Measurements from ENCODE around the gene ZBTB40.

Gene ZBTB40

DNA sequence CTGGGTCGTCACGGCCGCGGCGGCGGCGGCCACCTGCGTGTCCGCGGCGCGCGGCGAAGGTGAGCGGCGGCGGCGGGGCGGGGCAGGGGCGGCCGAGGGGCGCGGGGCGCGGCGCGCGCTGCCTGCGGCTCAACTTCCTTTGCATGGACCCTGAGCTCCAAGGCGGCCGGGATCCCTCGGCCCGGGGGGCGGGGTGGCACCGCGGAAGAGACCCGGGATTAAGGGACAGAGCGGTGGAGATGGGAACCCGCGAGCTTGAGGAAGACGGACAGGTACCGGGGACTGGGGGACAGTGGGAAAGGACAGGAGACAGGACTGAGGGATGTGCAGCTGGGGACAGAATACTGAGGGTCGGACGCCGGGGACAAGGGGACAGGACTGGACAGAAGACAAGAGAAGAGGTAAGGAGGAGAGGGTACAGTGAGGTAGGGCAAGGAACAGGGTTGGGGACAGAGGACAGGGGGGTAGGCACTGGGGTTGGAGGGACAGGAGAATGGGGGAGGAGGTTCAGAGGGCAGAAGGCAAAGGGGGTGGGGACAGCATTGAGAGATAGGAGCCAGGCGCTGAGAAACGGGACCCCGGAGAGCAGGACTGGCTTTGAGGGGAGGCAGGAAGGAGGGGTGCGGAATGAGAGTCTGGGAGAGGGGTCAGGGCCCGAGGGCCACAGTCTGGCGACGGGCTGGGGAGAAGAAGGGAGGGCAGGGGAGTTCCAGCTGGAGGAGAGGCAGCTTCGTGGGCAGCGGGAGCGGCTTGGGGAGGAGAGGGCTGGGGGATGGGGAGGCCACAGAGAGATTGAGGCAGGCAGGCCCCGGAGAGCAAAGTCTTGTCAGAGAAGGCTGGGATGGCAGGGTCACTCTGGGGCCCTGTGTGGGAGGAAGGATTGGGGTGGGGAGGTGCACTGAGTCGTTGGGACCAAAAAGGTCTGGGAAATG is 112.3 kb downstream of the ZBTB40 start:
- Mint-ChIP-seq H3K36me3 (ENCODE audit: low read depth) (no peaks in the 10 kb centered on the region), H3K9me3 (no peaks in the 10 kb centered on the region), H3K27ac (no peak overlapping the region), H3K4me1 (ENCODE audit: low read depth) (no peaks in the 10 kb centered on the region), H3K4me3 (no peak overlapping the region), H3K27me3 (peaks cover 76% of the 10 kb centered on the region)
- intact Hi-C loops (cut with micrococcal nuclease): no loop called here

DNA sequence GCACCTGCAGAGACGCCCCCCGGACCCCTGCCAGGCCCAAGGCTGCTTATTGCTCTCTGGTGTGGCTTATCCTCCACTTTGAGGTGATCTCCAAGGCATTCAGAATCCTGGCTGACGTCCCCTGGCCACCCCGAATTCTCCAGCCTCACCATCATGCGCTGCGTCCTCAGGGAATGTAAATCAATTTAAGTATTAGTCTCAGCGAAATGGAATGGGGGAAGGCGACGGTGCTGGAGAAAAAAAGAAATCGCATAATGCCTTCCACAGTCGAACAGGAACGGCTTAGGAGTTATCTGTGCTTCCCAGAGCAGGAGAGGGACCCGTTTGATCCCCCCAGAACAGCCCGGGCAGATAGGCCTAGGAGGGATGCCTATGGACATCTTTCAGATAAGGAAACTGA is 114.5 kb downstream of the ZBTB40 start:
- Mint-ChIP-seq H3K9me3 (no peaks in the 10 kb centered on the region), H3K27me3 (peaks cover 56% of the 10 kb centered on the region), H3K4me3 (no peak overlapping the region), H3K4me1 (ENCODE audit: low read depth) (no peaks in the 10 kb centered on the region), H3K36me3 (ENCODE audit: low read depth) (no peaks in the 10 kb centered on the region), H3K27ac (no peak overlapping the region)
- intact Hi-C loops (cut with micrococcal nuclease): no loop called here

DNA sequence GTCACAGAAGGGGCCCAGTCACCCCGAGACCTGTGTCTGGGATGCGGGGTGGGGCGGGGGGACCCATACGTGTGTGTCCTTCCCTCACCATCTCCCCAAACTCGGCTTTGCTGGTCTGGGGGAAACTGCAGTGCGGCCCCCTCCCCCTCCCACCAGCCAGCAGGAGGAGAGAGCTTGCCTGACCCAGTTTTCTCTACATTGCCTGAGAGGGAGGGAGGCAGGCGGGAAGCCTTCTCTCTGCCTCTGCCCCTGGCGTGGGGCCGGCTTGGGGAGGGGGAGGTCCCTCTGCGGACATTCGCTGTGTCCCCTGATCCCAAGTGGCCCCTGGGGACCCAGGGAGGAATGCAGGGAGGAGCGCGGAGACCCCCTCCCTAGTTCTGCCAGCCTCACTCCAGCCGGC is 115.5 kb downstream of the ZBTB40 start:
- intact Hi-C loops (cut with micrococcal nuclease): no loop called here
- no peak overlapping the region for H3K27ac Mint-ChIP-seq

DNA sequence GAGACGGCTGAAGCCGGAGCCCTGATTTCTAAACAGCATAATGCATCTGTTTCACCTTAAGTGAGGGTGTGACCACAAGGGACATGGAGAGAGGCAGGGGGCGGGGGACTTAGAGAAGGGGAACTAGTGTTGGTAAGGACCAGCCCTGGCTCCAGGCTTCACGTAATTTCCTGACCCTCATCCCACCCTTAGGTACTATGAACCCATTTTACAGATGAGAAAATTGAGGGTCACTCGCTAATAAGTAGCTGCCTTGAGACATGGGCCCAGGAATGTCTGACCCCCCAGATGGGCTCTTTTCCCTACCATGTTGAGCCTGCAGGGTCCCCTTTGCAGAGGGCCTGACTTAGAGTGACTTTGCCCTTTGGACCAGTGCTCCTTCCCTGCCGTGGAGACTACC is 116.3 kb downstream of the ZBTB40 start:
- Mint-ChIP-seq H3K9me3 (no peaks in the 10 kb centered on the region), H3K27me3 (peaks cover 43% of the 10 kb centered on the region), H3K4me1 (ENCODE audit: low read depth) (no peaks in the 10 kb centered on the region), H3K36me3 (ENCODE audit: low read depth) (no peaks in the 10 kb centered on the region), H3K4me3 (no peak overlapping the region), H3K27ac (no peak overlapping the region)
- intact Hi-C loops (cut with micrococcal nuclease): no loop called here

More for the DNA sequence above, 115.5 kb downstream of the ZBTB40 start:
- H3K4me1 Mint-ChIP-seq (ENCODE audit: low read depth): no peaks in the 10 kb centered on the region
- no peaks in the 10 kb centered on the region for H3K9me3 Mint-ChIP-seq
- H3K4me3 Mint-ChIP-seq: no peak overlapping the region
- H3K36me3 Mint-ChIP-seq (ENCODE audit: low read depth): no peaks in the 10 kb centered on the region
- H3K27me3 Mint-ChIP-seq: peaks cover 45% of the 10 kb centered on the region

DNA sequence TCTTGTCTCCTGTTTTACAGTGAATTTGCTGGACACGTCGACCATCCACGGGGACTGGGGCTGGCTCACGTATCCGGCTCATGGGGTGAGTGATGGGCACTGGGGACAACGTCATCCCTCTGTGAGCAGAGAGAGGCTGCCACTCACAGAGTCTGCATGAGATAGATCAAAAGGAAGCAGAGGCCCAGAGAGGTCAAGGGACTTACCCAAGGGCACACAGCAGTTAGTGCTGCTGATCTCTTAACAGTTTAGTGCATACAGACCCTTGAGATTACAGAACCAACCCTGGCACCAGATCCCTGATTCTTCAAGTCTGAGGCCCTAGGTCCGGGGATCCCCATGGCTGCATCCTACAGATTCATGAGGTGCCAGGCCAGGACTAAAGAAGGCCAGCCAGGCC is 117.6 kb downstream of the ZBTB40 start:
- H3K27me3 Mint-ChIP-seq: peaks cover 37% of the 10 kb centered on the region
- H3K4me1 Mint-ChIP-seq (ENCODE audit: low read depth): no peaks in the 10 kb centered on the region
- no peak overlapping the region for H3K27ac Mint-ChIP-seq
- intact Hi-C loops (cut with micrococcal nuclease): no loop called here
- H3K4me3 Mint-ChIP-seq: no peak overlapping the region
- H3K36me3 Mint-ChIP-seq (ENCODE audit: low read depth): no peaks in the 10 kb centered on the region
- no peaks in the 10 kb centered on the region for H3K9me3 Mint-ChIP-seq

DNA sequence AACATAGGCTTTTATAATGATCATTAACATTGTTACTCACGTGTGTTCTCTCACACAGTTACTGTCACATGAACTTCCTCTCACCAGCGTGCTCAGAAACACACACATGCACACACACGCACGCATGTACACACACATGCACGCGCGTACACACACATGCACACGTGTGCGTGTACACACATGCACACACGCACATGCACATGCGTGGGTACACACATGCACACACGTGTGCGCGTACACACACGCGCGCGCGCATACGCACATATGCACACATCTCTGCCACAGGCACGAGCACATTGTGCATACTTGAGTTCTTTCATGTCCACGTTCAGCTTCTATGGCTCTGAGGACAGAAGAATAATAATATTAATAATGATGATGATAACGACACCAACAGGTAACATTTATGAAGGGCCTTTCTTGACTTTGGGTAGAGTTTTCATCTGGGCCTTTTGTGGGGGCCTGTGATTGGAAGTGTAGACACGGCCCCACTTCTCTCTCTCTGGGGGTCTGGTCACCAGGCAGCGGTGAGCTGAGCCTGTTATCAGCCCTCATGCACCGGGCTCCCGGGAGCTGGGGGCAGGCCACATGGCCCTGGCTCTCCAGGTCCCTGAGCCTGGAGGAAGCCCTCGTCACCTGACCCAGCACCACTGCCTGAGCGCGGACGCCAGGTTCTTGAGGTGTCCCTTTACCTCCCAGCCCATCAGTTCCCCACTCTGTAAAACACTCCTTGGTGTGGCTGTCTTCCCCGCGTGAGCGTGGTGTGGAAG is 118.7 kb downstream of the ZBTB40 start:
- intact Hi-C loops (cut with micrococcal nuclease): no loop called here
- Mint-ChIP-seq H3K9me3 (no peaks in the 10 kb centered on the region), H3K27ac (no peak overlapping the region), H3K27me3 (peaks cover 28% of the 10 kb centered on the region), H3K4me3 (no peak overlapping the region), H3K4me1 (ENCODE audit: low read depth) (no peaks in the 10 kb centered on the region), H3K36me3 (ENCODE audit: low read depth) (no peaks in the 10 kb centered on the region)

DNA sequence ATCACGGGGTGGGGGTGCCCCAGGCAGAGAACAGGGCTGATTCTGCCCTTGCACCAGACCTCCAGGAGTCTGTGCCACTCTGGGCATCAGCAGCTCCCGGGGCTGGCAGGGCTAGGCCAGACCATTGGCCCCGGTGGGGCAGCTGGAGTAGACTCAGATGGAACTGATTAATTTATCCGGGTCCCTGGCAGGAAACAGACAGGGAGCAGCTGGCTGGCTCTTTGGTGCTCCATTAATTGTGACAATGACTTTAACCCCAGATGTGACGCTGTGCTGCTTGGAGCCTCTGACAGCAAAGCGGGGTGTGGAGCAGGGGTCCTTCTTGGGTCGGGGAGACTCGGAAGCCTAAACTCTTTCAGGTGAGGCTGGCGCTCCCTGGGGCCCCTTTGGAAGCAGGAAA is 121.2 kb downstream of the ZBTB40 start:
- Mint-ChIP-seq H3K4me3 (no peak overlapping the region), H3K36me3 (ENCODE audit: low read depth) (no peaks in the 10 kb centered on the region), H3K9me3 (peaks cover 7% of the 10 kb centered on the region), H3K27me3 (peaks cover 9% of the 10 kb centered on the region), H3K4me1 (ENCODE audit: low read depth) (peaks cover 5% of the 10 kb centered on the region), H3K27ac (no peak overlapping the region)
- intact Hi-C loops (cut with micrococcal nuclease): no loop called here

DNA sequence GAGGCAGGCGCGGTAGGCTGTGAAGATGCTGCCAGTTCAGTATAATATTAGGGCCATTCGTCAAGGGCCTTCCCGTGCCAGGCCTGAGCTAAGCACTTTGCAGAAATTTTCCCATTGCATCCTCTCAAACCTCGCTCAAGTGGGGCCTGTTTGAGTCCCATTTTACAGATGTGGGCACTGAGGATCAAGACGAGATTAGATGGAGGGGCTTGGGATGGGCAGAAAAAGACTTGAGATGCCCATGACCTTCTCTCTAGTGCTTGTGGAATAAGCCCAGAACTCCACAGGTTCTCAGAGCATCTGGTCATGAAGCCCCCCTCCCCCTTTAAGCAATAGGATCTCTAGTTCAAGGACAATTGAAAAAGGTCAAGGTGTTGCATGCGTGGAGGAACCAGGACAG is 121.6 kb downstream of the ZBTB40 start:
- H3K4me3 Mint-ChIP-seq: no peak overlapping the region
- no peaks in the 10 kb centered on the region for H3K36me3 Mint-ChIP-seq (ENCODE audit: low read depth)
- no peak overlapping the region for H3K27ac Mint-ChIP-seq
- peaks cover 11% of the 10 kb centered on the region for H3K9me3 Mint-ChIP-seq
- peaks cover 9% of the 10 kb centered on the region for H3K27me3 Mint-ChIP-seq
- intact Hi-C loops (cut with micrococcal nuclease): no loop called here
- peaks cover 5% of the 10 kb centered on the region for H3K4me1 Mint-ChIP-seq (ENCODE audit: low read depth)

DNA sequence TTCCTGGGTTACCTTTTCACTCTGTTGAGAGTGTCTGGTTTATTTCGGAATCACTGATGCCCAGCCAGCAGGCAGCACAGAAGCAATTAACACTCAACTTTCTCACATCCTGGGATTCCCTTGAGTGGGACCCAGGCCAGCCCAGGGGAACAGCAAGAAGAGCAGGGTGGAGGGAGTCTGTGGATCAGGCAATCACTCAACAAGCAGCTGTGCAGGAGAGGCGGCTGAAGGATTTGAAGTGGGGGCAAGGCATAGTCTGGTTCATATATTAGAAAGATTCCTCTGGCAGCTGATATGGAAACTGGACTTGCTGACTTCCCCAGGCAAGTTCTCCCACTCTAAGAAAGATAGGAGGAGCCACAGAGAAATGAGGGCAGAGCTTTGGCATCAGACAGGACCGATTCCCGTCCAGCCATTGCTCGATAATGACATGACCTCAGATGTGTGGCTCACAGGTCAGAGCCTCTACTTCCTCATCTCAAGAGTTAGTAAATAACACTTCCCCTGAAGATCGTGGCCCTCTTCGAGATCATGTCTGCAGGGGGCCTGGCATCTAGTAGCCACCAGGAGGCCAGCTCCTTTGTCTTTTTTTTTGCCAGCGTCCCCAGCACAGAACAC is 124.0 kb downstream of the ZBTB40 start:
- H3K9me3 Mint-ChIP-seq: peaks cover 11% of the 10 kb centered on the region
- H3K27ac Mint-ChIP-seq: no peak overlapping the region
- H3K36me3 Mint-ChIP-seq (ENCODE audit: low read depth): no peaks in the 10 kb centered on the region
- H3K4me1 Mint-ChIP-seq (ENCODE audit: low read depth): peaks cover 5% of the 10 kb centered on the region
- no peak overlapping the region for H3K4me3 Mint-ChIP-seq
- intact Hi-C loops (cut with micrococcal nuclease): no loop called here
- peaks cover 9% of the 10 kb centered on the region for H3K27me3 Mint-ChIP-seq

DNA sequence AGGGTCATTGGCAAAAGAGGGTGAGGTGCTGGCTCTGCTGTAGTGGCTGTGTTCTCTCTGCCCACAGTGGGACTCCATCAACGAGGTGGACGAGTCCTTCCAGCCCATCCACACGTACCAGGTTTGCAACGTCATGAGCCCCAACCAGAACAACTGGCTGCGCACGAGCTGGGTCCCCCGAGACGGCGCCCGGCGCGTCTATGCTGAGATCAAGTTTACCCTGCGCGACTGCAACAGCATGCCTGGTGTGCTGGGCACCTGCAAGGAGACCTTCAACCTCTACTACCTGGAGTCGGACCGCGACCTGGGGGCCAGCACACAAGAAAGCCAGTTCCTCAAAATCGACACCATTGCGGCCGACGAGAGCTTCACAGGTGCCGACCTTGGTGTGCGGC is 124.5 kb downstream of the ZBTB40 start:
- no peak overlapping the region for H3K4me3 Mint-ChIP-seq
- intact Hi-C loops (cut with micrococcal nuclease): no loop called here

DNA sequence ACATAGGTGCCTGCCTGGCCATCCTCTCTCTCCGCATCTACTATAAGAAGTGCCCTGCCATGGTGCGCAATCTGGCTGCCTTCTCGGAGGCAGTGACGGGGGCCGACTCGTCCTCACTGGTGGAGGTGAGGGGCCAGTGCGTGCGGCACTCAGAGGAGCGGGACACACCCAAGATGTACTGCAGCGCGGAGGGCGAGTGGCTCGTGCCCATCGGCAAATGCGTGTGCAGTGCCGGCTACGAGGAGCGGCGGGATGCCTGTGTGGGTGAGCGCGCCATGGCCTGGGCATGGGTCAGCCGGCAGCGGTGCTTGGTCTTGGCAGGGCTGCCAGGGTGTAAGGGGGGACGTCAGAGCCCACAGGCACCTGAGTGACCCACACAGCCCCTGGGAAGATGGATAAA is 125.0 kb downstream of the ZBTB40 start:
- intact Hi-C loops (cut with micrococcal nuclease): no loop called here
- Mint-ChIP-seq H3K4me3 (no peak overlapping the region), H3K27me3 (peaks cover 14% of the 10 kb centered on the region), H3K27ac (no peak overlapping the region), H3K4me1 (ENCODE audit: low read depth) (peaks cover 5% of the 10 kb centered on the region), H3K9me3 (peaks cover 11% of the 10 kb centered on the region), H3K36me3 (ENCODE audit: low read depth) (no peaks in the 10 kb centered on the region)

More for the DNA sequence above, 124.5 kb downstream of the ZBTB40 start:
- no peaks in the 10 kb centered on the region for H3K36me3 Mint-ChIP-seq (ENCODE audit: low read depth)
- H3K9me3 Mint-ChIP-seq: peaks cover 11% of the 10 kb centered on the region
- peaks cover 5% of the 10 kb centered on the region for H3K4me1 Mint-ChIP-seq (ENCODE audit: low read depth)
- H3K27me3 Mint-ChIP-seq: peaks cover 11% of the 10 kb centered on the region
- no peak overlapping the region for H3K27ac Mint-ChIP-seq

DNA sequence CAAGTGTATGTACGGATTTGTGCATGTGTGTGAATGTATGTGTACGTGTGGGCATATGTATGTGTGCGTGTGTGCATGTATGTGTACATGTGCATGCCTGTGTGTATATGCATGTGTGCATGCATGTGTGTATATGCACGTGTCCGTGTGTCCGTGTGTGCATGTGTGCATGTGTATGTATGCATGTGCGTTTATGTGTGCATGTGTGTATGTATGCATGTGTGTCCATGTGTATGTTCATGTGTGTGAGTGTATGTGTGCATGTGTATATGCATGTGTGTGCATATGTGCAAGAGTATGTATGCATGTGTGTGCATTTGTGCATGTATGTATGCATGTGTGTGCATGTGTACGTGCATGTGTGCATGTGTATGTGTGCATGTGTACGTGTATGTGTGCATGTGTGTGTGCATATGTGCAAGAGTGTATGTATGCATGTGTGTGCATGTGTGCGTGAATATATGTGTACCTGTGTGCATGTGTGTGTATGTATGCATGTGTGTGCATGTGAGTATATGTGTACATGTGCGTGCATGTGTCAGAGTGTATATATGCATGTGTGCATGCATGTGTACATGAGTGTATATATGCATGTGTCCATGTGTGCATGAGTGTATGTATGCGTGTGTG is 127.2 kb downstream of the ZBTB40 start:
- Mint-ChIP-seq H3K9me3 (peaks cover 11% of the 10 kb centered on the region), H3K36me3 (ENCODE audit: low read depth) (no peaks in the 10 kb centered on the region), H3K4me1 (ENCODE audit: low read depth) (peaks cover 5% of the 10 kb centered on the region), H3K4me3 (no peak overlapping the region), H3K27ac (no peak overlapping the region), H3K27me3 (peaks cover 8% of the 10 kb centered on the region)
- intact Hi-C loops (cut with micrococcal nuclease): no loop called here

DNA sequence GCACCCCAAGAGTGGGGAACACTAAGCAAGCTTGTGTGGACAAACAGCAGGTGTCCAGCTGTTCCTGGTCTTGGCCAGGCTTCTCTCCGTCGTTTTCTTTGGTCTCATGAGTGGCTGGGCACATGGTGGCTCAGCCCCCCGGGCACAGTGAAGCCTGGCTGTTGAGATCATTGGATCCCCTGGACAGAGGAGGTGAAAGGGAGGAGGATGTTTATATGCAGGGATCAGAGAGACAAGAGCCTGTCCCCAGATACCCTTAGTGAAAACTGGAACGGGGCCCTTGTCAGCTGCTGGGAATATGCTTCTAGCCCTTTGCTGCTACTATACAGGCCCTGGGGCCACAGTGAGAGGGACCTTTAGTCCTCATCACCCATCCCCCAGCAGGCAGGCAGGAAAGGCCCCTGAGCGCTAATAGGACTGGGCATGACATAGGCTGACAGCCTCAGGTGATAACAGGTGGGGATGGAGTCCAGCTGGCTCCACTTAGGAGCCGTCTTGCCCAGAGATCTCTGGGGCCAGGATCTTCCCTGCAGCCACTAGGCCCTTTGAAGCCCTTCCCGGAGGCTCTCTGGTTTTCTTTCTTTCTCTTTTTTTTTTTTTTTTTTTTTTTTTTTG is 128.0 kb downstream of the ZBTB40 start:
- Mint-ChIP-seq H3K27ac (no peak overlapping the region), H3K36me3 (ENCODE audit: low read depth) (no peaks in the 10 kb centered on the region), H3K4me1 (ENCODE audit: low read depth) (peaks cover 5% of the 10 kb centered on the region), H3K4me3 (no peak overlapping the region), H3K9me3 (peaks cover 11% of the 10 kb centered on the region), H3K27me3 (peaks cover 5% of the 10 kb centered on the region)
- intact Hi-C loops (cut with micrococcal nuclease): no loop called here

Measured in dendritic cell treated with granulocyte-macrophage colony-stimulating factor and Interleukin-4, amounts not matched to agents 40 ng/mL and 50 ng/mL, for 4 days (primary cell).